Measurements from ENCODE around the gene PSMA5.

DNA sequence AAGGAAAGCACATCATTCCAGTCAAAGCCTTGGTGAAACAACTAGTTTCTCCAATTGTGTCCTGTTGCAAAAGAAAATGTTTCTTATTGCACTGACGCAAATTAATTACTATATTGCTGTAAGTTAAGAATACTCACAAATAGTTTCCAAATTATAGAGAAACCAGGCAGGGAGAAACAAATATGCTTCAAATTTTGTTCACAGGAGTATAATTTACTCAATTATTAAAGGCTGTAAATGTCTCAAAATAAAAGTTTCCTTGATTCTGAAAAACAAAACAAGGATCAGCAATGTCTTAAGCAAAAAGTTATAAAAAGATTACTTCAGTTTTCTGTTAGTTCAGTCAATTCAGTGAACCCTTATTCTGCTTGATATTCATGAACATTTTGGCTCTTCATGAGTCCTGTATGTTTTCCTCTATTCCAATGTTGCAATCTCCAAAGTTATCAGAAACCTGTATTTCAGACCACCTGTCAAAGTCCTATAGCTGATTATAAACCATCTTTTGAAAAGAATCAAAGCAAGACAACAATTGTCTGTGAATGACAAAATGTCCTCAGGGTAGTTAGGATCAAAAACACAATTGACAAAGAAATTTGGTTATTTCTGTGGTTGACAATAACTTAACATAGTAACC lies 28.4 kb upstream of the PSMA5 start:
- TF ChIP-seq, protein P1, sequence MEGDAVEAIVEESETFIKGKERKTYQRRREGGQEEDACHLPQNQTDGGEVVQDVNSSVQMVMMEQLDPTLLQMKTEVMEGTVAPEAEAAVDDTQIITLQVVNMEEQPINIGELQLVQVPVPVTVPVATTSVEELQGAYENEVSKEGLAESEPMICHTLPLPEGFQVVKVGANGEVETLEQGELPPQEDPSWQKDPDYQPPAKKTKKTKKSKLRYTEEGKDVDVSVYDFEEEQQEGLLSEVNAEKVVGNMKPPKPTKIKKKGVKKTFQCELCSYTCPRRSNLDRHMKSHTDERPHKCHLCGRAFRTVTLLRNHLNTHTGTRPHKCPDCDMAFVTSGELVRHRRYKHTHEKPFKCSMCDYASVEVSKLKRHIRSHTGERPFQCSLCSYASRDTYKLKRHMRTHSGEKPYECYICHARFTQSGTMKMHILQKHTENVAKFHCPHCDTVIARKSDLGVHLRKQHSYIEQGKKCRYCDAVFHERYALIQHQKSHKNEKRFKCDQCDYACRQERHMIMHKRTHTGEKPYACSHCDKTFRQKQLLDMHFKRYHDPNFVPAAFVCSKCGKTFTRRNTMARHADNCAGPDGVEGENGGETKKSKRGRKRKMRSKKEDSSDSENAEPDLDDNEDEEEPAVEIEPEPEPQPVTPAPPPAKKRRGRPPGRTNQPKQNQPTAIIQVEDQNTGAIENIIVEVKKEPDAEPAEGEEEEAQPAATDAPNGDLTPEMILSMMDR (conservative IDR thresholded peaks at IDR 0.05; ENCODE audit: low read length), result no peak
- no peak for TF ChIP-seq EZH2phosphoT487 (IDR thresholded peaks at IDR 0.05; ENCODE audit: borderline replicate concordance)

Measured in Loucy (cell line).